ENCODE measurements around the gene MS4A6A. TPM values are rescaled to one million over a fixed set of nuclear protein-coding genes. Genes with fewer than 3 reads are reported as not detected.

The MS4A6A gene
- polyA plus RNA-seq, 1 experiment = not detected

- ChIA-PET CTCF (no interaction called here), POLR2A (no interaction called here)
- TF ChIP-seq CTCF (IDR thresholded peaks at IDR 0.05; ENCODE audit: insufficient read depth, low read depth, low read length) = no peak
- Histone ChIP-seq H3K4me3 (ENCODE audit: low read depth, low read length) (no peak overlapping the region), H3K36me3 (ENCODE audit: control insufficient read depth, insufficient read depth, low read length) (no peaks in the 10 kb centered on the region), H3K27me3 (ENCODE audit: control insufficient read depth, insufficient read depth, low read length) (no peaks in the 10 kb centered on the region)
- DNase-seq (ENCODE audit: low read depth) = no peak
Measured at GRCh38 chr11:60165951-60166350, 16.9 kb downstream of the MS4A6A start.

GRCh38 chr11:60165538-60165937 is 17.3 kb downstream of the MS4A6A start:
- Histone ChIP-seq H3K36me3 (ENCODE audit: control insufficient read depth, insufficient read depth, low read length) (no peaks in the 10 kb centered on the region), H3K4me3 (ENCODE audit: low read depth, low read length) (no peak overlapping the region), H3K27me3 (ENCODE audit: control insufficient read depth, insufficient read depth, low read length) (no peaks in the 10 kb centered on the region)
- ChIA-PET CTCF (no interaction called here), POLR2A (no interaction called here)
- no peak for TF ChIP-seq CTCF (IDR thresholded peaks at IDR 0.05; ENCODE audit: insufficient read depth, low read depth, low read length)
- no peak for DNase-seq (ENCODE audit: low read depth)

GRCh38 chr11:60164550-60165075 is 18.3 kb downstream of the MS4A6A start:
- ChIA-PET CTCF (no interaction called here), POLR2A (no interaction called here)
- no peak for DNase-seq (ENCODE audit: low read depth)
- Histone ChIP-seq H3K36me3 (ENCODE audit: control insufficient read depth, insufficient read depth, low read length) (no peaks in the 10 kb centered on the region), H3K27me3 (ENCODE audit: control insufficient read depth, insufficient read depth, low read length) (no peaks in the 10 kb centered on the region), H3K4me3 (ENCODE audit: low read depth, low read length) (no peak overlapping the region)
- TF ChIP-seq CTCF (IDR thresholded peaks at IDR 0.05; ENCODE audit: insufficient read depth, low read depth, low read length) = no peak

- DNase-seq (ENCODE audit: low read depth) = no peak
- Histone ChIP-seq H3K27me3 (ENCODE audit: control insufficient read depth, insufficient read depth, low read length) (no peaks in the 10 kb centered on the region), H3K36me3 (ENCODE audit: control insufficient read depth, insufficient read depth, low read length) (no peaks in the 10 kb centered on the region), H3K4me3 (ENCODE audit: low read depth, low read length) (no peak overlapping the region)
- CTCF ChIA-PET = no interaction called here
- no peak for TF ChIP-seq CTCF (IDR thresholded peaks at IDR 0.05; ENCODE audit: insufficient read depth, low read depth, low read length)
- POLR2A ChIA-PET = no interaction called here
Measured at GRCh38 chr11:60161766-60162165, 21.1 kb downstream of the MS4A6A start.

- CTCF ChIA-PET = no interaction called here
- Histone ChIP-seq H3K27me3 (ENCODE audit: control insufficient read depth, insufficient read depth, low read length) (no peaks in the 10 kb centered on the region), H3K4me3 (ENCODE audit: low read depth, low read length) (no peak overlapping the region), H3K36me3 (ENCODE audit: control insufficient read depth, insufficient read depth, low read length) (no peaks in the 10 kb centered on the region)
- POLR2A ChIA-PET = no interaction called here
- TF ChIP-seq CTCF (IDR thresholded peaks at IDR 0.05; ENCODE audit: insufficient read depth, low read depth, low read length) = no peak
- DNase-seq (ENCODE audit: low read depth) = no peak
Measured at GRCh38 chr11:60161107-60161506, 21.8 kb downstream of the MS4A6A start.
